GM21423 (cell line): ENCODE data around the gene MGAT4B.
A peak's percentile ranks its signal among the peaks of the same experiment; 100 is the strongest.

ENCODE experiments used
- ATAC-seq: cut with Tn5 transposase; IDR thresholded peaks from one replicate; pipeline ENCODE4 v1.9.1; 2021; ENCODE audit warnings: mild to moderate bottlenecking, moderate library complexity; ENCODE audit not compliant: unreplicated experiment

MGAT4B gene

GRCh38 chr5:179812997-179813607 is 6.4 kb upstream of the MGAT4B start:
- no peak for ATAC-seq

DNA sequence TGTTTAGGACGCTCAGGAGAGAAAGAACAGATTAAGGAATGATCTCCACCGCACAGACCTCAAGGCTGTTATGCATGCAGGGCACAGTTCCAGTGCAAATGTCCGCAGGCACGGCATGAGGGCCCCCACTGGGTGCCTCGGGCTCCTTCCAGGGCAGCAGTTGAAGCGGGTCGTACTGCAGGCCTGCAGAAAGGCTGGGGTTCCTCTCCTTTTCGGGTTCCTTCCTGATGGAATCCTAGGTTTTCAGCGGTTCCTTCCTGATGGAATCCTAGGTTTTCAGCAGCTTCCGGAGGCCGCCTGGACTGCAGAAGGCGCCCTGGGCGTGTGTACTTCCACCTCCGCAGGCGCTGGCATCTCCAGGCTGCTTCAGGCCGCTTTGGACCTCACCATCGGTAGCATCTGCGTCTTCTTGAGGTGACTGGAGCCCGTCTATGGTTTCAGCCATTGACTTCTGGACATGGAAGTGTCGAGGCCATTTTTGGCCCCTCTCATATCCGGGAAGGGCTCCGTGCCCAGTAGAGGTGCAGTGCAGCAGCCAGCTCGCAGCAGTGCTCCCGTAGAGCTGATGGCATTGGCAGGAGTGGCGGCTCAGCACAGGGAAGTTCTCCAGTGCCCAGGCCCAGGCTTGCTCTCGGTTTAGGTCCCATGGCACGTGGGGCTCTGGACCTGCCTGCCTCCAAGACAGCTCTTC is 5.6 kb upstream of the MGAT4B start:
- no peak for ATAC-seq

DNA sequence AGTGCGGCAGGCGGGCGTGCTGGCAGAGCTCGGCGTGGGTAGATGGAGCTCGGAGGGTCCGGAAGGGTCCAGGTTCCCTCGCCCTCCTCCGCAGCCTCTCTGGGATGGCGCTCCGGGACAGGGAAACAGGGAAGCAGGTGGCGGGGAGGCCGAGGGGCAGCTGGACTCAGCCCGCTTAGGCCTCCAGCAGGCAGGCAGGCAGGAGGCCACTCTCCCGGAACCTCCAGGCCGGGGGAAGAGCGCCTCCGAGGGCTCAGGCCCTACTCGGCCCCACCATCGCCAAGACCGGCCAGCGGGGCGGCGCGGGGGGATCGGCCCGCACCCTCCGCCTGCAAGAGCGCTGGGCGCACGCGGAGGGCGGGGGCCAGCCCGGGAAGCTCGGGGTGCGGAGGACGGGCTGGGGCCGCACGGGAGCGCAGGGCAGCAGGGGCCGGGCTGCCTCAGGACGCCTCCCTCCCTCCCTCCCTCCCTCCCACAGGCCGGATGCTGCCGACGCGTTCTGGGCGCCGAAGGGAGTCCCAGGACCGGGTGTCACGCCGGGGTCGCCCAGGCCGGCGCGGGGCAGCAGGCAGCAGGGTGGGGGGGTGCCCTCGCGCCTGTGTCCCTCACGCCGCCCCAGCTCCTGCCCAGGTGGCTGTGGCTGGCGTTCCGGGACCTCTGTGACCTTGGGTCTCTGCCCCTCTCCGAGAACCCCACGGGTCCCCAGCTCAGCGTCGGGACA is 977 bp downstream of the MGAT4B start:
- ATAC-seq = peak; percentile 21

DNA sequence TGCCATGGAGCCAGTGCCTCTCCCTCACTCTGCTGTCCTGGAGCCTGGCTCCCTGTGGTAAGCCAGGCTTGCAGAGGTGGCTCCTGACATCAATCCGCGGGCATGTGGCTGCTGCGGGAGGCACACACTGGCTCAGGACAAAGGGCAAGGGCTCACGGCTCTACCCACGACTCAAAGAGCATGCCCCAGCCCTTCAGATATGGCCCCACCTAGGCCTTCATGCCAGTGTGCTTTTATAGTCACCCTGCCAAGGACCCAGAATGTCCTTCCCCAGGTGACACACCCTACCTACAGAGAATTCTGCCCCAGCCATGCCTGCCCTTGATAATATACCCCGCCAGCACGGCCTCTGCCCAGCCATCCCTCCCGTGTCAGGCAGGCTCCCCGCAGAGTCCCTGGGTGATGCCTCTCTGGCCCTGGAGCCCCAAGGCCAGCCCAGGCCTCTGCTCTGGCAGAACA is 1.6 kb downstream of the MGAT4B start:
- no peak for ATAC-seq

GRCh38 chr5:179804555-179804947 is 2.1 kb downstream of the MGAT4B start:
- no peak for ATAC-seq

- ATAC-seq = no peak
Observed at GRCh38 chr5:179803651-179804554, 2.8 kb downstream of the MGAT4B start.

- no peak for ATAC-seq
Observed at GRCh38 chr5:179802950-179803562, 3.6 kb downstream of the MGAT4B start.

DNA sequence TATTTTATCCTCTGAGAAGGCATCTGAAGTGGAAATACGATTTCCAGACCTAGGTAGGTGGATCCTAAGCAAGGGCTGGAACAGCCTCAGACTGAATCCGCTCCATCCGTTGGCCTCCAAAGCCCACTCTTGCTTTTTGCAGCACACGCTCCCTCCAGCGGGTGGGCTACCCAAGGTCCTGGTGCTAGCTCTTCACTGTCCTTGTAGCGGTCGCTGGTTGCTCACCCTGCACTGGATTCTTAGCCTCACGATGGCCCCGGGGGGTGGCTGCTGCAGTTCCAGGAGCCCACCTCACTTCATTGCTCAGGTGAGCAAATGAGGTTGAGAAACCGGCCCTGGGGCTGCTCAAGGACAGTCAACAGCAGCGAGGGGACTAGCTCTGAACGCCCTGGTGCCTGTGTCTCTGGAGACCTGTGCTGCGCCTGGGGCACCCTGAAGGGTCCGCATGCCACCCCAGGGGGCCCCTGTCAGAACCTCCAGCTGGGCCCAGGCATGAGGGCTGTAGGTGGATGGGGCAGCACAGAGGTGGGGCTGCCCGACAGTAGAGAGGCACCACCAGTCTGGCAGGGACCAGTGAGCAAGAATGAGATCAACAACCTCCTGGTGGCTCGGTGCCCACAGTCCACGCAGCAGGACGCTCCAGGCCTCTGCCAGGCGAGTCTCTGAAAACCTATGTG is 4.3 kb downstream of the MGAT4B start:
- no peak for ATAC-seq

DNA sequence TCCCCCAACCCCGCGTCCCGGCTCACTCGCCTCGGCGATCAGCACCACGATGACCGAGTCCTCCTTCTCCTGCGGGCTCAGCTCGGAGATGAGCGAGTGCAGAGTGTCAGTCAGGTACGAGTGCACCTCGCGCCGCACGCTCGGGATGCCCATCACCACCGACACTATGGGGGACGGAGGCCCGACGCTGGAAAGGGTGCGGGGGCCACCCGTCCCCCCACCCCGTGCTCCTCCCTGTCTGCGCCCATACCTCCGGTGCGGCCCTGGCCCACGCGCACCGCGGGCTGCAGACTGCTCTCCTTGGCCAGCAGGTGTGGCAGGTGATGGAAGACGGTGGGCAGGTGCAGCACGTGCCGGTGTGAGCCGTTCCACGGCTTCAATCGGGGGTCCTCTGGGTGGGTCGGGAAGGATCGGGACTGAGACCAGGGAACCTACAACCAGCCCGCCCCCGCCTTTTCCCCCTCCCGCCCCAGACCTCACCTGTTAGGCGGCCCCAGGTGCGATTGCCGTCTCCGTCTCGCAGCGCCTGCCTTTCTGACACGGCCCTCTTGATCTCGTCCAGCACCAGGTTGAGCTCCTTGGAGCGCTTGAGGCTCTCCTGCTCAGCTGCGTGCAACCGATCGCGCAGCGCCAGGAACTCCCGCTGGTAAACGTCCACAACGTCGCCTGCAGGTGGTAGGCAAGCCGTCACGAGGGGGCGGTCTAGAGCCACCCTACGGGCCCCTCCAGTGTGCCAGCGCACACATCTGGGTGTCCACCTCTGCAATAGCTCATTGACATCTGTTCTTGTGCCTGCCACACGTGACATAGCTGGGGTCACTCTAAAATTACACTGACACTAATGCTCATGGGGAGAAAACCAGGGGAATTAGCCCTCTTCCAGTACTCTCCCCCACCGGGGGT is 5.1 kb downstream of the MGAT4B start:
- ATAC-seq = peak; percentile 32

GRCh38 chr5:179800696-179801201 is 5.9 kb downstream of the MGAT4B start:
- no peak for ATAC-seq

DNA sequence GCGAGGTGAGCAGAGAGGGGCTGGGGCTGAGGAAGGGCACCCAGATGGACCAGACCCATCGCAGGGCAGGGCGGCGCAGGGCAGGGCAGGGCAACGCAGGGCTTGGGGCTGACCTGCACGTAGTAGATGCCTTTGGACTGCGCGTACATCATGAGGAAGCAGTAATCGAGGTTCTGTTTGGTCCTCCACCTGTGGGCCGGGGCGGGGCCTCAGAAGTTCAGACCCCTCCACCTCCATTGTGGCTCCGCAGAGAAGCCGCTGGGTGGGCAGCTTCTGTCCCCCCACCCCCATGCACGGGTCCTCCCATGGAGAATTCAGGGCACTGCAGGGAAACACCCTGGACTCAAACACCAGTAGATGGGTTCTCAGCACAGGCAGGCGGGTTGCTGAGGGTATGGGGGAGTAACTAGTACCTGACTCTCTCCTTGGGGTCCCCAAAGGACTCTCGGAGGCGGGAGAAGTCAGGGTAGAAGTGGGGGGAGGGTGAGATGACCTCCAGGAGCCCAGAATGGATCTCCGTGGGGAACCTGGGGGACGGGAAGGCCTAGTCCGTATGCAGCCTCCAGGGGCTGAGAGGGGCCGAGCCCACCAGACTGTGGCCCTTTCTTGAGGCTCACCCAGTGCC is 6.5 kb downstream of the MGAT4B start:
- no peak for ATAC-seq

DNA sequence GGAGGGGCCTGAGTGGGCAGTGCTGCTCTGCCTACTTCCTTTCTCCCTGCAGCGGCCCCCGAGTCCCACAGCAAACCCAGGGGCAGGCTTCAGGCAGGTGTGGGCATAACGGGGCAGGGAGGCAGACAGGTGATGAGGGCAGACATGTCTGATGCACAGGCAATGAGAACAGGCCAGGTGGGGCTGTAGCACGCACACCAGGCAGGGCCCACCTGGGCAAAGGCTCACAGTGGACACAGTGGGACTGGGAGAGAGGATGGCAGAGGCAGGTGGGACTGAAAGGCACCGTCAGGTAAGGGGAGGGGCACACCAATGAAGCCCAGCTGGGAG is 7.1 kb downstream of the MGAT4B start:
- ATAC-seq = no peak

GRCh38 chr5:179798771-179799643 is 7.7 kb downstream of the MGAT4B start:
- no peak for ATAC-seq

DNA sequence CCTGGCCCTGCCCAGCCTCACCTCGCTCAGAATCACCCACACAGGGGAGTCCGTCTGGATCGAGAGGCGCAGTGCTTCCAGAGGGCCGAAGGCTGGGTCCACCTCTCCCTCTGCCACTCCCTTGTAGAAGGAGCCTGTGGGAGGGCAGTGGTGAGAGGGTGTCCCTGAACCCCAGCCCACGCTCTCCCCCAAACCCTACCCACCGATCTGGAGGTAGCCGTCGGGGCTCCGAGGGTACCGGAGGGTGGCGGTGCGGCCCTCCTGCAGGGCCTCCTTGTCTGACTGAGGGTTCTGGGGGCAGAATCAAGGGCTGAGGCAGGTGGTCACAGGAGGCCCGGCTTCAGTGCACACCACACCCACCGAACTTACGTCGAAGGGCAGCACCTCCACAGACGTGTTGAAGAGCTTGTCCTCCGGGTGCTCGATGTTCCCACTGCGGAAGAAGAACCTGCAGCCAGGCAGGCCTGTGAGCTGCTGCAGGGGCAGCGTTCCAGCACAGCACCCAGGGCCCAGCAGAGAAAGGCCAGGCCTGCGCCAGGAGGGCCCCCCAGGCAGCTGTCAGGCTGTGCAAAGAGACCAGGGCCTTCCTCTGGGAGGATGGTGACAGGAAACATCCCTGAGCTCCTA is 8.4 kb downstream of the MGAT4B start:
- no peak for ATAC-seq

- ATAC-seq = no peak
Observed at GRCh38 chr5:179797741-179798140, 8.9 kb downstream of the MGAT4B start.

DNA sequence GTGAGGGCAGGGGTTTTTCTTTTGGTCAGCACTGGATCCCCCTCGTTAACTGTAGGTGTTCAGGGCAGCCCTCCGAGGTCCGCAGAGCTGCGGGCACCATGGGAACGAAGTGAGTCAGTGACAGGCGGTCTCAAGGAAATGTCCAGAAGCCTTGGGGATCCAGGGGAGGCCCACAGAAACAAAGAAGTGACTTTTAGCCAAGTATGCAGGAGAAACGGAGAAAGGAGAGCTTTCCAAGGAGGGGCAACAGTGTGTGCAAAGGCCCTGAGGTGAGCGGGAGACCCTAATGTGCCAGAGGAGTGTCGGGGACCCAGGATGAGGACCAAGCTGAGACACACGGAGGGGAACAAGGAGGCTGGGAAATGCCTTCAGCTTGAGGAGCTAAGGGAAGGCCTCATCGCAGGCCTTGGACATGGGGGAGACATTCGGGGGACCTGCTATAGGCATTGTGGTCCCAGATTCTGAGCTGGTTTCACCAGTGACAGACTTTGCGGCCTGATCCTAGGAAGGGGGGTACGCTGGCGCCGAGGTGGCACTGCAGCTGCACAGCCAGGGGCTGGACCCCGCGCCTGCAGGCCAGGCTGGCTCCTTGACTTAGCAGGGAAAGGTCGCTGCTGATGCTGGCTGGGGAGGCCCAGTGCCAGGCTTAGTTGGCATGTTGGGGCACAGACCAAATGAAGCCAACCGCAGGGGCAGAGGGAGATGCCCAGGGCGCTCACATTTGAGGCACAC is 9.6 kb downstream of the MGAT4B start:
- no peak for ATAC-seq
